Fibroblast of the conjunctiva (primary cell): ENCODE data around the gene INTS7.

Experiments used
- DNase-seq: peaks from one replicate; pipeline ENCODE4 v3.0.0-alpha.2; 2010; ENCODE audit warnings: low read depth

The INTS7 gene, protein sequence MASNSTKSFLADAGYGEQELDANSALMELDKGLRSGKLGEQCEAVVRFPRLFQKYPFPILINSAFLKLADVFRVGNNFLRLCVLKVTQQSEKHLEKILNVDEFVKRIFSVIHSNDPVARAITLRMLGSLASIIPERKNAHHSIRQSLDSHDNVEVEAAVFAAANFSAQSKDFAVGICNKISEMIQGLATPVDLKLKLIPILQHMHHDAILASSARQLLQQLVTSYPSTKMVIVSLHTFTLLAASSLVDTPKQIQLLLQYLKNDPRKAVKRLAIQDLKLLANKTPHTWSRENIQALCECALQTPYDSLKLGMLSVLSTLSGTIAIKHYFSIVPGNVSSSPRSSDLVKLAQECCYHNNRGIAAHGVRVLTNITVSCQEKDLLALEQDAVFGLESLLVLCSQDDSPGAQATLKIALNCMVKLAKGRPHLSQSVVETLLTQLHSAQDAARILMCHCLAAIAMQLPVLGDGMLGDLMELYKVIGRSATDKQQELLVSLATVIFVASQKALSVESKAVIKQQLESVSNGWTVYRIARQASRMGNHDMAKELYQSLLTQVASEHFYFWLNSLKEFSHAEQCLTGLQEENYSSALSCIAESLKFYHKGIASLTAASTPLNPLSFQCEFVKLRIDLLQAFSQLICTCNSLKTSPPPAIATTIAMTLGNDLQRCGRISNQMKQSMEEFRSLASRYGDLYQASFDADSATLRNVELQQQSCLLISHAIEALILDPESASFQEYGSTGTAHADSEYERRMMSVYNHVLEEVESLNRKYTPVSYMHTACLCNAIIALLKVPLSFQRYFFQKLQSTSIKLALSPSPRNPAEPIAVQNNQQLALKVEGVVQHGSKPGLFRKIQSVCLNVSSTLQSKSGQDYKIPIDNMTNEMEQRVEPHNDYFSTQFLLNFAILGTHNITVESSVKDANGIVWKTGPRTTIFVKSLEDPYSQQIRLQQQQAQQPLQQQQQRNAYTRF

GRCh38 chr1:212035123-212035834 lies at the start of gene INTS7, which contains the start of gene DTL:
Gene INTS7 (minus strand): TSS chr1:212035557. CDS start chr1:212035437, 120 bp downstream.
Gene DTL (plus strand): TSS chr1:212035748. CDS start chr1:212035891, 143 bp downstream.
- peak; percentile 99 for DNase-seq

DNA sequence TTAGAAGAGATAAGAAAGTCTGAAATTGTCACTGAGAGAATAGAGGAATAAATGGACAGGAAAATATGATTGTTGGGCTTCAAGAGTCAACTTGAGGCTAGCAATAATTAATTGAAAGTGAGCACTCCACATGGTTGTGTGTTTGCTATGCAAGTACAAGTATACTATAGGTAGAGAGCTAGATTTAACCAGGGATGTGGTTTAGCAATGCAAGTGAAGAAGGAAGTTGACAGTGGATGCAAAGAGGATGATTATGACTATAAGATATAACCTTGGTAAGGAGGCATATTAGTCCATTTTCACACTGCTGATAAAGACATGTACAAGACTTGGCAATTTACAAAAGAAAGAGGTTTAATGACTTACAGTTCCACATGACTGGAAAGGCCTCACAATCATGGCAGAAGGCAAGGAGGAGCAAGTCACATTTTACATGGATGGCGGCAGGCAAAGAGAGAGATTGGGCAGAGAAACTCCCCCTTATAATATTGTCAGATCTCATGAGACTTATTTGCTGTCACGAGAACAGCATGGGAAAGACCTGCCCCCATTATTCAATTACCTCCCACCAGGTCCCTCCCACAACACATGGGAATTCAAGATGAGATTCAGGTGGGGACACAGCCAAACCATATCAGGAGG lies 47.5 kb upstream of the INTS7 start:
- DNase-seq = no peak

DNA sequence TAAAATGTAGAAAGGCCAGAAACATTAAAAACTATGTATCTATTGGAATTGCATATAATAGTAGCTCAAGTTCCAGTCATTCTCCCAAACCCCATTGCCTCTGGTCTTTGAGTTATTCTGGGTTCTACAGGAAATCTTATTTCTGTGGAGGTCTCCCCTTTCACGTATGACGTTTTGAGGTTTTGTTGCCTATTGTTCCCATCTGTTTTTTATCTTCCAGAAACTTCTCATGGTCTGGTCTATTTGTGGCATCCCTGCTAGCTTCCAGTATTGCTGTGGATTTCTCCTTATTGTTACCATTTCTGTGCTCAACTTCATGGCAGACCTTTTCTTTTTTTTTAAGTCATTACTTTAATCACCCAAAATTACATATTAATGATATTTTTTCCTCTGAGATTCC lies 43.5 kb upstream of the INTS7 start:
- no peak for DNase-seq

DNA sequence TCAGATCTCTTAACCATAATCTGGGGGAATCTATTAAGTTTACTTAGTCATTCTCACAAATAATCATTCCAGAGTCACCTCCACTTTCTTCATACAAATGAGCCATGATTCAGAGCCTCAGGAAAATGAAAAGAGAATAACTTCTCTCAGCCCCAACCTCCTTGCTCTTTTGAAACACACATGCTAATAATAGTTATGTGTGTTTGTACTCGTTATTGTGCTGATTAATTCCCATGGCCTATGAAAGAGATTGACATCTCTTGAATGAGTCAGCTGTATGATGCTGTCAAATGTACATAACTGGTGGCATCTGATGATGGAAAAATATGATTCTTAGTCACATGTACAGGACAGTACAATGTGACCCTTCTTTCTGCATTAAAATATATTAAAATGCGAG lies 41.7 kb upstream of the INTS7 start:
- DNase-seq = no peak

GRCh38 chr1:212074856-212075255 lies 39.5 kb upstream of the INTS7 start:
- no peak for DNase-seq

DNA sequence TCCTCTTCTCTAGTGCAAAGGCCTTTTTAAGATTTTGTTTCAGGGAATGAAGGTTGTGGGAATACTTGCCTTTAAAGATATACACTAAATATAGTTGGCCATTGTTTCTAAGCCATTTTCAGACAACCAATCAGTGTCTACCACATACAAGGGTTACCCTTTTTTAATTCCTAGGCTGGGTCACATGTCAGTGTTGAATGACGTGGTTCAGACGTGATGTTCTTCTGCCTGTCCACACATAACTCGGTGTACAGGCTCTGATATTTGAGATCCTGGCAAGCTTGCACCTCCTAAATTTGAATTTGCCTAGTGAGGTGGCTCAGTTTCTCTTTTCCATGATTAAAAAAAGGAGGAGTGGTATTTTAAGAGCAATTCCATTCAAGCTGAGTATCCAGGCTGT lies 39.0 kb upstream of the INTS7 start:
- no peak for DNase-seq

- DNase-seq = no peak
These were observed 38.1 kb upstream of the INTS7 start for GRCh38 chr1:212073490-212073889.

DNA sequence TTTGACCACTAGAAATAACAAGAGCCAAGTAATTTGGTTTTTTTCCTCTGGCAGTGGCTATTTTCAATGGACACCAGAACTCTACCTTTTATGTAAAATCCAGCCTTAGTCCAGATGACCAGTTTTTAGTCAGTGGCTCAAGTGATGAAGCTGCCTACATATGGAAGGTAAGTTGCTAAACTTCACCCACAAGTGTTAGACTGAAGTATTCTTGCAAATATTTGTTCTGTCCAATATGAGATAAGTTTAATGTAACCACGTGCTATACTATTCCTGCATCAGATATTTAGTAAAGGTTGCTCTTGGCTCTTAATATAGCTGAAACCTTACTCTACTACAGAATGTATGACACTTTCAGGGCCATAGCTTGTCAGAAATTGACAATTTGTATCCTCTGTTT lies 36.7 kb upstream of the INTS7 start:
- DNase-seq = no peak

DNA sequence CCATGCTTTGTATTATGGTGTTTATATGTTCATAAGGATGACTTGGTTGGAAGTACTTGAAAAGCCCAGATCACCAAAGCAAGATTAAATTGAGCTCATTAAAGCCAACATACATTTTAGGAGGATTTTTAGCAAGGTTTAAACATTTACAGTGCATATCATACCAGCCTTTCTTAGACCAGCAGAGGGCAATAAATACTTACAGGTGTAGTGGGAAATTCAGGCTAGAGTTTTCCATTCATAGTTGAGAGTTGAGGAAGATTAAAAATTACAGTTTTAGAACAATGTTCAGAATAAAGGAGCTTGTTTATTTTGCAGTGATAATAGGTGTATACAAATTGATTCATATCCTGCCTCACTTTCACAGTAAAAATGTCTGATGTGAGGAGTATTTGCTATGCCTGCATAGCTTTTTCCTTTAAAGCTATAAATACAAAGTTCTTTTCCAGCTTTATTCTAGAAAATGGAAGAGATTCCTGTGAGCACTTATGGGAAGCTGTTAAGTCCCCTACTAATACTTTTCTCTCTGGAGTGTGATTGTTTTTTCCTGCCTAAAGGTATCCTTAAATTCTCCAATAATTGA lies 35.5 kb upstream of the INTS7 start:
- peak; percentile 43 for DNase-seq

GRCh38 chr1:212067787-212068186 lies 32.4 kb upstream of the INTS7 start:
- DNase-seq = no peak

DNA sequence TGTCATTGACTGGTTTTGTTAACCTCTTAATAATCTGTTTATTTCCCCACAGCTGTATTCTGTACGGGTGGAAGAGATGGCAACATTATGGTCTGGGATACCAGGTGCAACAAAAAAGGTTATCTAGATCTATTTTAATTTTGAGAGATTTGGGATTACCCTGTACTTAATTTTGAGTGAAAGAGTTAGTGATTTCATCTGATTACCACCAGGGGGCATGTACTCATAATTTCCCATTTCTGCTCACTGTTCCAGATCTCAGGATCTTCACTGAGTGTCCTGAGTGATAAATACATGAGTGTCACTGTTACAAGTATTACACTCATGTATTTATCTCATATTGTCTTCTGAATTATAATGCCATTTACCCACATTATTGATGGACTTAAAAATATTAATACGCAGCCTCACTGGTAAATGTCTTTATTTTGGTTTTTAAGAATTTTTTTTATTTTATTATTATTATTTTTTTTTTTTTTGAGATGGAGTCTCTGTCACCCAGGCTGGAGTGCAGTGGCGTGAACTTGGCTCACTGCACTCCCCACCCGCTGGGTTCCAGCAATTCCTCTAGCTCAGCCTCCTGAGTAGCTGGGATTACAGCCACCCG lies 27.6 kb upstream of the INTS7 start:
- peak; percentile 27 for DNase-seq

DNA sequence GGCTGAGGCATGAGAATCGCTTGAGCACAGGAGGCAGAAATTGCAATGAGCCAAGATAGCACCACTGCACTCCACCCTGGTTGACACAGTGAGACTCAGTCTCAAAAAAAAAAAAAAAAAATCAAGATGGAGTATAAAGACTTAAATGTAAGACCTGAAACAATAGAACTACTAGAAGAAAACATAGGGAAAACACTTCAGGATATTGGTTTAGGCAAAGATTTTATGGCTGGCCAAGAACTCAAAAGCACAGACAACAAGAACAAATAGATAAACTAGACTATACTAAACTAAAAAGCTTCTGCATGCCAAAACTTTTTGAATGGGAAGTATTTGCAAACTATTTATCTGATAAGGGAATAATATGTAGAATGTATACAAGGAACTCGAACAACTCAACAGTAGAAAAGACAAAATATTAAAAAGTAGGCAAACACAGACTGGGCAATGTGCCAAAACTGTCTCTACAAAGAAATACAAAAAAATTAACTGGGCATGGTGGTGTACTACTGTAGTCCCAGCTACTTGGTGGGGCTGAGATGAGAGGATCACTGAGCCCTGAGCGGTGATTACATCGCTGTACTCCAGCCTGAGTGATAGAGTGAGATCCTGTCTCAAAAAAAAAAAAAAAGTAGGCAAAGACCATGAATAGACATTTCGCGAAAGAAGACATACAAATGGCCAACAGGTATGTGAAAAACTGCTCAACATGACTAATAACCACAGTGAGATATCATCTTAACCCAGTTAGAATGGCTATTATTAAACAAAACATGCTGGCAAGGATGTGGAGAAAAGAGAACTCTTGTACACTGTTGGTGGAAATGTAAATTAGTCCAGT lies 25.5 kb upstream of the INTS7 start:
- DNase-seq = no peak

- no peak for DNase-seq
These were observed 20.0 kb upstream of the INTS7 start for GRCh38 chr1:212055333-212055732.

- DNase-seq = no peak
These were observed 18.6 kb upstream of the INTS7 start for GRCh38 chr1:212053993-212054392.

GRCh38 chr1:212045981-212046380 lies 10.6 kb upstream of the INTS7 start:
- no peak for DNase-seq

GRCh38 chr1:212044851-212045250 lies 9.5 kb upstream of the INTS7 start:
- DNase-seq = no peak

DNA sequence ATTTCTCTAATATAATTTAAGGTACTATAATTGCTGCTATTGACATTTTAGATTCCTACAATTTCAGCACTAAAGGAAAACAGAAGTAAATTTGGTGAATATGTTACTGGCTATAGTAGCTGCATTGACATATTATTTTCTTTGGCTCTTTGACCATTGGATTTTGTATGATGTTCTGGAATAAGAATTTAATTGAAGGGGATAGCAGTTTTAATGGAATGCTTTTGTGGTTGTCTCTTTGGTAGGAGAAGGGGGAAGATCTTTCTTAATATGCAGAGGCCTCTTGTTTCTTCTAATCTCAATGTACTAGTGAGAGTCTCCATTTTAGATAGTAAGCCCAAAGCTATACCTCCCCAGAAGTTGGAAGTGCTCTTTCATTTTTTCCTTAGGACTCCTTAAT lies 7.1 kb upstream of the INTS7 start:
- DNase-seq = no peak

- DNase-seq = no peak
These were observed 5.5 kb upstream of the INTS7 start for GRCh38 chr1:212040629-212041412.

DNA sequence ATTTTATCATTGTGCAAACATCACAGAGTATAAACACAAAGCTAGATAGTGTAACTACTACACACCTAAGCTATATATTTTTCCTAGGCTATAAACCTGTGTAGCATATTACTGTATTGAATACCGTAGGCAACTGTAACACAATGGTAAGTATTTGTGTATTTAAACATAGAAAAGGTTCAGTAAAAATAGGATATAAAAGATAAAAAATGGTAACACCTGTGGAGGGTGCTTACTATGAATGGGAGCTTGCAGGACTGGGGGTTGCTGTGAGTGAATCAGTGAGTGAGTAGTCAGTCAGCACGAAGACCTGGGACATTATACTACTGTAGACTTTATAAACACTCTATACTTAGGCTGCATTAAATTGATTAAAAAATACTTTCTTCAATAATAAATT lies 4.3 kb upstream of the INTS7 start:
- DNase-seq = no peak
